SU-DHL-6 (cell line): ENCODE measurements around the gene CUBN.

Source experiments
- CTCF ChIP-seq: fragments of 200-600 bp; sonication (generic); IDR thresholded peaks from one replicate; pipeline ENCODE4 v1.5.1; 2017; ENCODE audit warnings: antibody characterized with exemption, mild to moderate bottlenecking, low read length, moderate library complexity; ENCODE audit not compliant: insufficient read depth, poor library complexity, severe bottlenecking
- EZH2phosphoT487 ChIP-seq: fragments of 200-600 bp; sonication (generic), shearing (Covaris generic); conservative IDR thresholded peaks from 2 replicates; pipeline ENCODE4 v1.6.1; 2018; ENCODE audit warnings: mild to moderate bottlenecking, antibody characterized with exemption, low read length, moderate library complexity, mixed read lengths

- TF ChIP-seq CTCF (no peak), EZH2phosphoT487 (no peak)
Observed at GRCh38 chr10:17094844-17095243, 34.8 kb downstream of the CUBN start.
